Measurements from ENCODE around the gene FANCC. TPM values are rescaled to one million over a fixed set of nuclear protein-coding genes. Genes with fewer than 3 reads are reported as not detected.

Gene FANCC
- total and polyA plus RNA-seq, 2 of the 8 experiments (the other 6 are each of a cell fraction or from before 2014, with no cell fraction given), result 7.8 to 15.2 TPM

- Histone ChIP-seq H3K23me2 (ENCODE audit: low read depth, low read length) (no peaks in the 10 kb centered on the region), H3K36me3 (ENCODE audit: control insufficient read depth in 2 of 4, insufficient read depth in 4 of 4, low read length in 3 of 4) (no peaks in the 10 kb centered on the region), H3K9ac (replicated peaks in 1 of 4; ENCODE audit: extremely low read depth in 1 of 4, low read depth in 3 of 4, low read length in 3 of 4) (no peak overlapping the region), H3K18ac (ENCODE audit: extremely low read depth, low read length) (no peak overlapping the region), H3K4me3 (ENCODE audit: extremely low read depth in 1 of 4, insufficient read depth in 2 of 4, low read depth in 3 of 4, low read length in 4 of 4) (no peak overlapping the region), H2BK15ac (ENCODE audit: low read length) (no peak overlapping the region), H4K20me1 (replicated peaks in 1 of 2; ENCODE audit: control insufficient read depth in 1 of 2, insufficient read depth in 2 of 2, low read length in 2 of 2) (peaks cover 0 to 3% of the 10 kb centered on the region in 2 experiments), H3K9me3 (ENCODE audit: insufficient read depth in 2 of 2, low read depth in 1 of 2, low read length in 1 of 2) (no peaks in the 10 kb centered on the region), H3K23ac (ENCODE audit: insufficient read length) (no peak overlapping the region), H3K4me2 (ENCODE audit: insufficient read depth in 1 of 2, low read depth in 2 of 2, low read length in 2 of 2) (no peak overlapping the region), H3K56ac (replicated peaks; ENCODE audit: insufficient read length, low read depth, low read length) (no peak overlapping the region), H3K4ac (replicated peaks; ENCODE audit: insufficient read length, low read depth, low read length) (no peak overlapping the region), H3K27ac (ENCODE audit: low read depth, low read length) (no peak overlapping the region), H2BK5ac (ENCODE audit: low read depth, low read length) (no peak overlapping the region), H3K14ac (ENCODE audit: insufficient read length) (no peak overlapping the region), H2AK5ac (ENCODE audit: low read depth, low read length) (0 out of 2 replicates have a peak overlapping the region, but pooled peaks have one; percentile 26), H2AFZ (ENCODE audit: low read length) (no peak overlapping the region), H4K5ac (ENCODE audit: insufficient read length, low read depth, low read length) (no peak overlapping the region), H2BK120ac (replicated peaks; ENCODE audit: low read depth, low read length) (no peak overlapping the region), H3K79me2 (ENCODE audit: control insufficient read depth in 1 of 2, insufficient read depth in 2 of 2, low read length in 2 of 2) (no peaks in the 10 kb centered on the region), H2BK20ac (ENCODE audit: low read length) (no peak overlapping the region), H4K8ac (ENCODE audit: extremely low read depth, insufficient read depth, low read length) (no peak overlapping the region), H3K4me1 (replicated peaks in 1 of 4; ENCODE audit: control insufficient read depth in 3 of 4, insufficient read depth in 4 of 4, low read length in 3 of 4) (peaks cover 0 to 8% (median 1%) of the 10 kb centered on the region in 4 experiments; a peak in 3 of 7 replicates), H4K91ac (replicated peaks; ENCODE audit: insufficient read length, low read length) (no peak overlapping the region), H3K27me3 (replicated peaks in 1 of 4; ENCODE audit: control insufficient read depth in 3 of 4, extremely low read depth in 1 of 4, insufficient read depth in 3 of 4, low read length in 3 of 4) (no peaks in the 10 kb centered on the region), H3K79me1 (ENCODE audit: low read depth, low read length) (no peaks in the 10 kb centered on the region), H2BK12ac (ENCODE audit: low read depth, low read length) (no peak overlapping the region)
- no peak for DNase-seq (ENCODE audit: low read depth in 1 of 2, low spot score in 2 of 2)
- WGBS, 2 experiments (ENCODE audit: extremely low coverage in 1 of 2, insufficient coverage in 1 of 2, insufficient read length in 1 of 2, insufficient replicate concordance in 2 of 2, low coverage in 1 of 2, low lambda C conversion rate in 2 of 2, missing lambda C conversion rate in 1 of 2), result 96% methylated on average over 6 of the region's 6 CpGs; no CpG with 5 or more reads in 1 of the 2 experiments
- FAIRE-seq, result no peak
- ChIA-PET CTCF (ENCODE audit: partially characterized antibody) (interaction anchor here (0.6 to 1.8 kb wide), 3 partner anchors 61 to 164 kb away, joined by 3 to 5 read pairs (median 3); no protein-coding TSS in a partner anchor), POLR2A (ENCODE audit: partially characterized antibody) (no interaction called here)
- TF ChIP-seq CEBPB (IDR thresholded peaks at IDR 0.05; ENCODE audit: low read depth, low read length), result no peak
- TF ChIP-seq SIX5 (IDR thresholded peaks at IDR 0.05; ENCODE audit: low read depth, low read length), result no peak
- no peak for TF ChIP-seq BRCA1 (IDR thresholded peaks at IDR 0.05; ENCODE audit: low read depth, low read length)
- TF ChIP-seq KDM4A (IDR thresholded peaks at IDR 0.05; ENCODE audit: low read depth, low read length, severe bottlenecking), result no peak
- TF ChIP-seq SP1 (IDR thresholded peaks at IDR 0.05; ENCODE audit: low read depth, low read length), result no peak
- TF ChIP-seq EGR1 (IDR thresholded peaks at IDR 0.05; ENCODE audit: borderline replicate concordance, low read depth, low read length), result no peak
- TF ChIP-seq USF2 (IDR thresholded peaks at IDR 0.05; ENCODE audit: low read length), result no peak
- TF ChIP-seq CBX5 (IDR thresholded peaks at IDR 0.05; ENCODE audit: low read depth, low read length), result no peak
- TF ChIP-seq SP2 (IDR thresholded peaks at IDR 0.05; ENCODE audit: low read length), result no peak
- TF ChIP-seq KDM1A (IDR thresholded peaks at IDR 0.05; ENCODE audit: borderline replicate concordance, low read length), result no peak
- TF ChIP-seq PHF8 (conservative IDR thresholded peaks at IDR 0.05; ENCODE audit: low read depth, low read length), result no peak
- TF ChIP-seq SIRT6 (IDR thresholded peaks at IDR 0.05; ENCODE audit: low read length), result no peak
- TF ChIP-seq CTBP2 (IDR thresholded peaks at IDR 0.05; ENCODE audit: borderline replicate concordance, insufficient read depth, insufficient read length, low read length), result no peak
- no peak for TF ChIP-seq NRF1 (IDR thresholded peaks at IDR 0.05; ENCODE audit: low read depth, low read length)
Observed at GRCh38 chr9:95067057-95067456, 250.5 kb downstream of the FANCC start.
